Activated naive CD8-positive, alpha-beta T cell treated with anti-CD3 and anti-CD28 coated beads for 36 hours (primary cell): ENCODE results near the gene MAPK8IP3. TPM values are rescaled to one million over a fixed set of nuclear protein-coding genes. Genes with fewer than 3 reads are reported as not detected.

Experiments used
- DNase-seq: peaks from one replicate; pipeline ENCODE4 v3.0.0; 2021
- H3K27ac Mint-ChIP-seq: one replicate; pipeline ENCODE4 v1.8.0; 2022; ENCODE audit warnings: mild to moderate bottlenecking, moderate library complexity, mixed read lengths
- H3K27me3 Mint-ChIP-seq: one replicate; pipeline ENCODE4 v1.8.0; 2022; ENCODE audit warnings: mild to moderate bottlenecking, mixed read lengths
- H3K36me3 Mint-ChIP-seq: one replicate; pipeline ENCODE4 v1.8.0; 2021; ENCODE audit warnings: mild to moderate bottlenecking, mixed read lengths
- H3K4me1 Mint-ChIP-seq: one replicate; pipeline ENCODE4 v1.8.0; 2021; ENCODE audit warnings: mixed read lengths
- H3K4me3 Mint-ChIP-seq: one replicate; pipeline ENCODE4 v1.8.0; 2022; ENCODE audit warnings: mild to moderate bottlenecking, moderate library complexity, mixed read lengths
- H3K9me3 Mint-ChIP-seq: one replicate; pipeline ENCODE4 v1.8.0; 2022; ENCODE audit warnings: mixed read lengths
- total RNA-seq, 2 experiments: library from RNA; stranded (reverse); gene quantifications; one replicate each; pipeline ENCODE4 v1.2.3, GENCODE V29; 2021

Gene MAPK8IP3
- total RNA-seq, 2 experiments from 2014 or later: 46.7 to 47.3 TPM

GRCh38 chr16:1734123-1734522 is 28.1 kb downstream of the MAPK8IP3 start:
- Mint-ChIP-seq H3K27ac (no peak overlapping the region), H3K4me3 (no peak overlapping the region), H3K9me3 (no peaks in the 10 kb centered on the region), H3K36me3 (peaks cover 2% of the 10 kb centered on the region), H3K4me1 (no peaks in the 10 kb centered on the region), H3K27me3 (no peaks in the 10 kb centered on the region)
- DNase-seq: no peak

GRCh38 chr16:1734816-1735215 is 28.8 kb downstream of the MAPK8IP3 start:
- H3K9me3 Mint-ChIP-seq: no peaks in the 10 kb centered on the region
- H3K36me3 Mint-ChIP-seq: peaks cover 2% of the 10 kb centered on the region
- no peak for DNase-seq
- H3K4me3 Mint-ChIP-seq: no peak overlapping the region
- no peaks in the 10 kb centered on the region for H3K4me1 Mint-ChIP-seq
- H3K27ac Mint-ChIP-seq: no peak overlapping the region
- no peaks in the 10 kb centered on the region for H3K27me3 Mint-ChIP-seq

- no peaks in the 10 kb centered on the region for H3K27me3 Mint-ChIP-seq
- H3K4me1 Mint-ChIP-seq: no peaks in the 10 kb centered on the region
- peaks cover 1% of the 10 kb centered on the region for H3K36me3 Mint-ChIP-seq
- no peak for DNase-seq
- no peaks in the 10 kb centered on the region for H3K9me3 Mint-ChIP-seq
- no peak overlapping the region for H3K4me3 Mint-ChIP-seq
- no peak overlapping the region for H3K27ac Mint-ChIP-seq
These were observed 34.2 kb downstream of the MAPK8IP3 start for GRCh38 chr16:1740234-1740633.

GRCh38 chr16:1740781-1741490 is 34.9 kb downstream of the MAPK8IP3 start:
- Mint-ChIP-seq H3K27ac (no peak overlapping the region), H3K4me1 (no peaks in the 10 kb centered on the region), H3K9me3 (no peaks in the 10 kb centered on the region), H3K36me3 (peaks cover 1% of the 10 kb centered on the region), H3K27me3 (no peaks in the 10 kb centered on the region), H3K4me3 (no peak overlapping the region)
- DNase-seq: no peak

- Mint-ChIP-seq H3K4me1 (no peaks in the 10 kb centered on the region), H3K27me3 (no peaks in the 10 kb centered on the region), H3K4me3 (no peak overlapping the region), H3K36me3 (peaks cover 1% of the 10 kb centered on the region), H3K27ac (no peak overlapping the region), H3K9me3 (no peaks in the 10 kb centered on the region)
- no peak for DNase-seq
These were observed 35.7 kb downstream of the MAPK8IP3 start for GRCh38 chr16:1741553-1742165.

GRCh38 chr16:1743376-1744337 is 37.7 kb downstream of the MAPK8IP3 start:
- H3K9me3 Mint-ChIP-seq: no peaks in the 10 kb centered on the region
- H3K27ac Mint-ChIP-seq: no peak overlapping the region
- H3K4me1 Mint-ChIP-seq: no peaks in the 10 kb centered on the region
- peaks cover 1% of the 10 kb centered on the region for H3K36me3 Mint-ChIP-seq
- H3K27me3 Mint-ChIP-seq: no peaks in the 10 kb centered on the region
- no peak overlapping the region for H3K4me3 Mint-ChIP-seq
- DNase-seq: no peak

- no peaks in the 10 kb centered on the region for H3K9me3 Mint-ChIP-seq
- peaks cover 1% of the 10 kb centered on the region for H3K36me3 Mint-ChIP-seq
- no peaks in the 10 kb centered on the region for H3K4me1 Mint-ChIP-seq
- no peak overlapping the region for H3K27ac Mint-ChIP-seq
- no peak overlapping the region for H3K4me3 Mint-ChIP-seq
- no peak for DNase-seq
- no peaks in the 10 kb centered on the region for H3K27me3 Mint-ChIP-seq
These were observed 38.4 kb downstream of the MAPK8IP3 start for GRCh38 chr16:1744338-1744840.

- no peak overlapping the region for H3K27ac Mint-ChIP-seq
- no peaks in the 10 kb centered on the region for H3K4me1 Mint-ChIP-seq
- H3K36me3 Mint-ChIP-seq: peaks cover 1% of the 10 kb centered on the region
These were observed 39.3 kb downstream of the MAPK8IP3 start for GRCh38 chr16:1745181-1745899.

GRCh38 chr16:1745900-1746692 is 40.1 kb downstream of the MAPK8IP3 start:
- Mint-ChIP-seq H3K27ac (no peak overlapping the region), H3K4me1 (no peaks in the 10 kb centered on the region), H3K9me3 (no peaks in the 10 kb centered on the region), H3K27me3 (no peaks in the 10 kb centered on the region), H3K4me3 (no peak overlapping the region), H3K36me3 (peaks cover 1% of the 10 kb centered on the region)
- no peak for DNase-seq

More at GRCh38 chr16:1745181-1745899, 39.3 kb downstream of the MAPK8IP3 start:
- DNase-seq: no peak
- no peaks in the 10 kb centered on the region for H3K9me3 Mint-ChIP-seq
- no peaks in the 10 kb centered on the region for H3K27me3 Mint-ChIP-seq
- H3K4me3 Mint-ChIP-seq: no peak overlapping the region

GRCh38 chr16:1746693-1747195 is 40.7 kb downstream of the MAPK8IP3 start:
- Mint-ChIP-seq H3K4me3 (no peak overlapping the region), H3K4me1 (no peaks in the 10 kb centered on the region), H3K27me3 (no peaks in the 10 kb centered on the region), H3K27ac (no peak overlapping the region), H3K9me3 (no peaks in the 10 kb centered on the region), H3K36me3 (peaks cover 1% of the 10 kb centered on the region)
- DNase-seq: no peak

- no peaks in the 10 kb centered on the region for H3K27me3 Mint-ChIP-seq
- no peaks in the 10 kb centered on the region for H3K9me3 Mint-ChIP-seq
These were observed 41.9 kb downstream of the MAPK8IP3 start for GRCh38 chr16:1747934-1748333.

GRCh38 chr16:1749152-1750117 is 43.4 kb downstream of the MAPK8IP3 start:
- Mint-ChIP-seq H3K36me3 (peaks cover 1% of the 10 kb centered on the region), H3K4me1 (no peaks in the 10 kb centered on the region)

More at GRCh38 chr16:1747934-1748333, 41.9 kb downstream of the MAPK8IP3 start:
- no peak overlapping the region for H3K4me3 Mint-ChIP-seq
- H3K4me1 Mint-ChIP-seq: no peaks in the 10 kb centered on the region
- DNase-seq: no peak
- no peak overlapping the region for H3K27ac Mint-ChIP-seq
- peaks cover 1% of the 10 kb centered on the region for H3K36me3 Mint-ChIP-seq

GRCh38 chr16:1751946-1752345 is 46.0 kb downstream of the MAPK8IP3 start:
- H3K27me3 Mint-ChIP-seq: no peaks in the 10 kb centered on the region
- no peak overlapping the region for H3K4me3 Mint-ChIP-seq
- H3K36me3 Mint-ChIP-seq: peaks cover 6% of the 10 kb centered on the region
- no peaks in the 10 kb centered on the region for H3K9me3 Mint-ChIP-seq
- peaks cover 4% of the 10 kb centered on the region for H3K4me1 Mint-ChIP-seq
- DNase-seq: no peak
- H3K27ac Mint-ChIP-seq: no peak overlapping the region

More at GRCh38 chr16:1749152-1750117, 43.4 kb downstream of the MAPK8IP3 start:
- H3K27ac Mint-ChIP-seq: no peak overlapping the region
- no peak for DNase-seq
- H3K4me3 Mint-ChIP-seq: no peak overlapping the region
- H3K27me3 Mint-ChIP-seq: no peaks in the 10 kb centered on the region
- no peaks in the 10 kb centered on the region for H3K9me3 Mint-ChIP-seq
